IMR-90 (cell line): ENCODE measurements around the gene SUPT20HL2. TPM values are rescaled to one million over a fixed set of nuclear protein-coding genes. Genes with fewer than 3 reads are reported as not detected.

Source experiments
- ATAC-seq: fragments of 200-7000 bp; cut with Tn5 transposase; 2 replicates; pipeline ENCODE4 v1.9.1; 2020; ENCODE audit warnings: low read depth, mild to moderate bottlenecking, moderate library complexity
- BruUV-seq: library from RNA; stranded (reverse); fragments of 400-500 nt; replicated peaks from 2 replicates; lab custom pipeline; 2021; lab: Mats Ljungman, UMichigan
- CTCF ChIA-PET: fragments of 300-600 bp; formaldehyde crosslinking; extraction: SDS; loops from one replicate; lab custom pipeline; 2021; ENCODE audit warnings: antibody characterized with exemption; lab: Yijun Ruan, JAX
- POLR2A ChIA-PET: fragments of 300-600 bp; sonication (Branson Sonifier 250); formaldehyde crosslinking; loops from one replicate; lab custom pipeline; 2022; ENCODE audit warnings: antibody characterized with exemption; ENCODE audit not compliant: unreplicated experiment; lab: Charles Lee
- DNase-seq: peaks from one replicate; pipeline ENCODE4 v3.0.0; 2013
- H2AFZ ChIP-seq: replicated peaks from 2 replicates; pipeline ENCODE3; 2013; ENCODE audit warnings: low read length, mild to moderate bottlenecking; ENCODE audit not compliant: poor library complexity
- H2AK5ac ChIP-seq: 2 replicates; pipeline ENCODE4 v1.6.1; 2013; ENCODE audit warnings: low read depth, low read length, inconsistent platforms
- H2AK9ac ChIP-seq: replicated peaks from 2 replicates; pipeline ENCODE3; 2013; ENCODE audit warnings: mild to moderate bottlenecking, low read depth, low read length, moderate library complexity; ENCODE audit not compliant: poor library complexity
- H2BK120ac ChIP-seq: 2 replicates; pipeline ENCODE4 v1.6.1; 2013; ENCODE audit warnings: low read depth, low read length, inconsistent platforms
- H2BK15ac ChIP-seq: 3 replicates; pipeline ENCODE4 v1.6.1; 2013; ENCODE audit warnings: low read depth, low read length, inconsistent platforms
- H2BK20ac ChIP-seq: 2 replicates; pipeline ENCODE4 v1.6.1; 2013; ENCODE audit warnings: low read depth, mild to moderate bottlenecking, inconsistent platforms, low read length, moderate library complexity
- H2BK5ac ChIP-seq: 2 replicates; pipeline ENCODE4 v1.6.1; 2013; ENCODE audit warnings: mild to moderate bottlenecking, low read depth, low read length, inconsistent platforms; ENCODE audit not compliant: poor library complexity, severe bottlenecking
- H3K14ac ChIP-seq: replicated peaks from 2 replicates; pipeline ENCODE4 v1.6.1; 2013; ENCODE audit warnings: low read depth, low read length, inconsistent platforms
- H3K18ac ChIP-seq: 2 replicates; pipeline ENCODE4 v1.6.1; 2013; ENCODE audit warnings: low read depth, low read length, control low read depth
- H3K23ac ChIP-seq: 2 replicates; pipeline ENCODE4 v1.6.1; 2013; ENCODE audit warnings: low read depth, low read length, inconsistent platforms
- H3K27ac ChIP-seq: 2 replicates; pipeline ENCODE4 v1.5.1; 2013; ENCODE audit warnings: mild to moderate bottlenecking, control low read depth, low read length; ENCODE audit not compliant: insufficient read depth
- H3K27me3 ChIP-seq: 2 replicates; pipeline ENCODE4 v1.6.1; 2013; ENCODE audit warnings: low read length; ENCODE audit not compliant: control insufficient read depth, insufficient read depth
- H3K36me3 ChIP-seq: 2 replicates; pipeline ENCODE4 v1.6.1; 2013; ENCODE audit warnings: low read length, mixed read lengths; ENCODE audit not compliant: control insufficient read depth, insufficient read depth
- H3K4ac ChIP-seq: 2 replicates; pipeline ENCODE4 v1.6.1; 2013; ENCODE audit warnings: low read depth, low read length, inconsistent platforms
- H3K4me1 ChIP-seq: 2 replicates; pipeline ENCODE4 v1.6.1; 2013; ENCODE audit warnings: low read length, mixed read lengths; ENCODE audit not compliant: control insufficient read depth, insufficient read depth
- H3K4me2 ChIP-seq: 2 replicates; pipeline ENCODE4 v1.6.1; 2013; ENCODE audit warnings: low read depth, mild to moderate bottlenecking, control low read depth, low read length, moderate library complexity
- H3K4me3 ChIP-seq: 2 replicates; pipeline ENCODE4 v1.5.1; 2013; ENCODE audit warnings: low read depth, mild to moderate bottlenecking, control low read depth, low read length, moderate library complexity; ENCODE audit not compliant: insufficient read depth
- H3K56ac ChIP-seq: 2 replicates; pipeline ENCODE4 v1.6.1; 2013; ENCODE audit warnings: low read length, inconsistent platforms; ENCODE audit not compliant: insufficient read depth; ENCODE audit errors: extremely low read depth
- H3K79me1 ChIP-seq, 2 experiments: 2 replicates each; pipeline ENCODE4 v1.6.1; 2013; ENCODE audit warnings: low read length in 2 of 2, inconsistent platforms in 1 of 2, low read depth in 1 of 2
- H3K9ac ChIP-seq: 2 replicates; pipeline ENCODE4 v1.6.1; 2013; ENCODE audit warnings: low read depth, low read length, control low read depth
- H3K9me1 ChIP-seq: 2 replicates; pipeline ENCODE4 v1.6.1; 2013; ENCODE audit warnings: low read length, inconsistent platforms; ENCODE audit not compliant: insufficient read depth
- H3K9me3 ChIP-seq: 2 replicates; pipeline ENCODE4 v1.6.1; 2013; ENCODE audit warnings: low read length; ENCODE audit not compliant: control insufficient read depth, insufficient read depth
- H4K20me1 ChIP-seq: 2 replicates; pipeline ENCODE4 v1.6.1; 2013; ENCODE audit warnings: low read length, inconsistent platforms; ENCODE audit not compliant: insufficient read depth
- H4K5ac ChIP-seq: 2 replicates; pipeline ENCODE4 v1.6.1; 2013; ENCODE audit warnings: mild to moderate bottlenecking, low read depth, low read length, control low read depth
- H4K8ac ChIP-seq, 2 experiments: 2 replicates each; pipeline ENCODE4 v1.6.1; 2013; ENCODE audit warnings: low read depth in 2 of 2, low read length in 2 of 2, control low read depth in 1 of 2, inconsistent platforms in 1 of 2
- H4K91ac ChIP-seq: 2 replicates; pipeline ENCODE4 v1.6.1; 2013; ENCODE audit warnings: low read depth, low read length, inconsistent platforms; ENCODE audit not compliant: insufficient read depth
- BHLHE40 ChIP-seq: fragments of 150-350 bp; IDR thresholded peaks from 2 replicates; pipeline ENCODE4 v1.6.1; 2016; ENCODE audit warnings: mild to moderate bottlenecking, low read depth, low read length
- CEBPB ChIP-seq: IDR thresholded peaks from 2 replicates; pipeline ENCODE4 v1.6.1; 2012; ENCODE audit warnings: low read depth, low read length, improper control_type of control experiment
- CHD1 ChIP-seq: IDR thresholded peaks from 2 replicates; pipeline ENCODE4 v1.6.1; 2012; ENCODE audit warnings: low read depth, low read length, improper control_type of control experiment
- CTCF ChIP-seq: conservative IDR thresholded peaks from 2 replicates; pipeline ENCODE4 v1.5.1; 2012; ENCODE audit warnings: mild to moderate bottlenecking, low read depth, low read length, improper control_type of control experiment
- FOS ChIP-seq: fragments of 150-350 bp; IDR thresholded peaks from 2 replicates; pipeline ENCODE4 v1.6.1; 2016; ENCODE audit warnings: low read depth, low read length
- MAFK ChIP-seq: IDR thresholded peaks from 2 replicates; pipeline ENCODE4 v1.6.1; 2012; ENCODE audit warnings: low read depth, low read length, improper control_type of control experiment
- MAZ ChIP-seq: IDR thresholded peaks from 2 replicates; pipeline ENCODE4 v1.6.1; 2012; ENCODE audit warnings: low read depth, mild to moderate bottlenecking, low read length, improper control_type of control experiment, moderate library complexity, borderline replicate concordance
- MXI1 ChIP-seq: IDR thresholded peaks from 2 replicates; pipeline ENCODE4 v1.6.1; 2012; ENCODE audit warnings: low read depth, mild to moderate bottlenecking, low read length, moderate library complexity, borderline replicate concordance
- NFE2L2 ChIP-seq: fragments of 150-350 bp; IDR thresholded peaks from 2 replicates; pipeline ENCODE4 v1.6.1; 2016; ENCODE audit warnings: low read depth, mild to moderate bottlenecking, low read length
- POLR2A ChIP-seq: IDR thresholded peaks from 2 replicates; pipeline ENCODE4 v1.6.1; 2012; ENCODE audit warnings: mild to moderate bottlenecking, low read depth, low read length
- RAD21 ChIP-seq: IDR thresholded peaks from 2 replicates; pipeline ENCODE4 v1.6.1; 2012; ENCODE audit warnings: low read length, improper control_type of control experiment
- RCOR1 ChIP-seq: IDR thresholded peaks from 2 replicates; pipeline ENCODE4 v1.6.1; 2012; ENCODE audit warnings: mild to moderate bottlenecking, low read length, improper control_type of control experiment; ENCODE audit not compliant: insufficient replicate concordance
- RFX5 ChIP-seq: IDR thresholded peaks from 2 replicates; pipeline ENCODE4 v1.8.0; 2012; ENCODE audit warnings: low read depth, mild to moderate bottlenecking, low read length, moderate library complexity
- SMC3 ChIP-seq: fragments of 150-350 bp; IDR thresholded peaks from 2 replicates; pipeline ENCODE4 v1.6.1; 2016; ENCODE audit warnings: low read depth, mild to moderate bottlenecking, antibody characterized with exemption, low read length, moderate library complexity
- USF2 ChIP-seq: fragments of 150-350 bp; IDR thresholded peaks from 2 replicates; pipeline ENCODE4 v1.6.1; 2017; ENCODE audit warnings: mild to moderate bottlenecking, antibody characterized with exemption, low read length, low read depth
- WGBS, 2 experiments: methylation state at CpG; one replicate each; pipeline versions ENCODE4 v1.1.5 to v1.1.7; 2013; ENCODE audit warnings: missing lambda C conversion rate in 2 of 2; ENCODE audit not compliant: insufficient read length in 1 of 2; ENCODE audit errors: extremely low coverage in 2 of 2; 5-methylcytosine and 5-hydroxymethylcytosine counted together
- dilution Hi-C: fragments of 300-500 bp; cut with HindIII; formaldehyde crosslinking; loops from one replicate; pipeline ENCODE4 v1.14.3; 2018; ENCODE audit warnings: low sequenced_read_pairs; ENCODE audit not compliant: unreplicated experiment
- in situ Hi-C: fragments of 300-500 bp; cut with MboI; formaldehyde crosslinking; loops from 3 replicates; pipeline ENCODE4 v1.14.3; 2019; ENCODE audit warnings: low sequenced_read_pairs, inconsistent platforms, mixed read lengths
- intact Hi-C: fragments of 100-400 bp; cut with micrococcal nuclease; formaldehyde crosslinking; loops from 2 replicates; pipeline ENCODE4 v1.10.0; 2022
- polyA plus RNA-seq, 3 experiments: library from polyadenylated mRNA; depleted of rRNA; stranded (reverse); fragments of >200 nt; gene quantifications; 2 replicates each; pipeline ENCODE4 v1.2.3, GENCODE V29; 2012; ENCODE audit warnings: low replicate concordance in 1 of 3
- total RNA-seq: library from RNA; depleted of rRNA; stranded (reverse); fragments of >200 nt; gene quantifications from 2 replicates; pipeline ENCODE4 v1.2.3, GENCODE V29; 2012
- TF ChIP-seq, protein P1 (sequence below): fragments of 150-350 bp; IDR thresholded peaks from 2 replicates; pipeline ENCODE4 v1.6.1; 2016; ENCODE audit warnings: low read depth, mild to moderate bottlenecking, low read length, moderate library complexity, borderline replicate concordance

The SUPT20HL2 gene
- total and polyA plus RNA-seq, 2 of the 4 experiments (the other 2 are of a cell fraction), result not detected

- no peak overlapping the region for H2BK20ac ChIP-seq
- no peaks in the 10 kb centered on the region for H3K79me1 ChIP-seq
- no peak for TF ChIP-seq USF2
- no peak for TF ChIP-seq POLR2A
- TF ChIP-seq MAFK, result no peak
- no peak for TF ChIP-seq MAZ
- no peak for TF ChIP-seq NFE2L2
- TF ChIP-seq, protein P1, sequence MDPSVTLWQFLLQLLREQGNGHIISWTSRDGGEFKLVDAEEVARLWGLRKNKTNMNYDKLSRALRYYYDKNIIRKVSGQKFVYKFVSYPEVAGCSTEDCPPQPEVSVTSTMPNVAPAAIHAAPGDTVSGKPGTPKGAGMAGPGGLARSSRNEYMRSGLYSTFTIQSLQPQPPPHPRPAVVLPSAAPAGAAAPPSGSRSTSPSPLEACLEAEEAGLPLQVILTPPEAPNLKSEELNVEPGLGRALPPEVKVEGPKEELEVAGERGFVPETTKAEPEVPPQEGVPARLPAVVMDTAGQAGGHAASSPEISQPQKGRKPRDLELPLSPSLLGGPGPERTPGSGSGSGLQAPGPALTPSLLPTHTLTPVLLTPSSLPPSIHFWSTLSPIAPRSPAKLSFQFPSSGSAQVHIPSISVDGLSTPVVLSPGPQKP, result no peak
- TF ChIP-seq BHLHE40, result no peak
- TF ChIP-seq FOS, result no peak
- no peak for TF ChIP-seq SMC3
- no peak for TF ChIP-seq RFX5
- TF ChIP-seq MXI1, result no peak
- TF ChIP-seq CEBPB, result no peak
- TF ChIP-seq RCOR1, result no peak
- no peak for TF ChIP-seq CHD1
- TF ChIP-seq RAD21, result no peak
- no peak for TF ChIP-seq CTCF
- H2BK15ac ChIP-seq, result no peak overlapping the region
- H4K20me1 ChIP-seq, result no peaks in the 10 kb centered on the region
- no peak overlapping the region for H3K4ac ChIP-seq
- 100% methylated on average over 2 of the region's 4 CpGs; no CpG with 5 or more reads in 1 of the 2 experiments for WGBS, 2 experiments
- no peaks in the 10 kb centered on the region for H3K4me1 ChIP-seq
- H3K9ac ChIP-seq, result no peak overlapping the region
- H4K8ac ChIP-seq, result no peak overlapping the region
- no peak overlapping the region for H3K14ac ChIP-seq
- no peak overlapping the region for H4K5ac ChIP-seq
- no TSS peak for BruUV-seq
- DNase-seq (no peak), ATAC-seq (no peak)
- H3K9me1 ChIP-seq, result no peaks in the 10 kb centered on the region
- H2AFZ ChIP-seq, result no peak overlapping the region
- POLR2A ChIA-PET, result no interaction called here
- H3K4me3 ChIP-seq, result no peak overlapping the region
- H3K56ac ChIP-seq, result no peak overlapping the region
- no peak overlapping the region for H3K23ac ChIP-seq
- in situ Hi-C loops (no loop called here), dilution Hi-C loops (no loop called here), intact Hi-C loops (no loop called here)
- H2AK5ac ChIP-seq, result no peak overlapping the region
- H2AK9ac ChIP-seq, result no peak overlapping the region
- peaks cover 13% of the 10 kb centered on the region for H3K27me3 ChIP-seq
- H2BK5ac ChIP-seq, result no peak overlapping the region
- H4K91ac ChIP-seq, result no peak overlapping the region
- H3K27ac ChIP-seq, result no peak overlapping the region
- H3K4me2 ChIP-seq, result no peak overlapping the region
- no peak overlapping the region for H3K18ac ChIP-seq
- no peaks in the 10 kb centered on the region for H3K9me3 ChIP-seq
- no peak overlapping the region for H2BK120ac ChIP-seq
- H3K36me3 ChIP-seq, result no peaks in the 10 kb centered on the region
- CTCF ChIA-PET, result no interaction called here
These were observed 21.5 kb downstream of the SUPT20HL2 start for GRCh38 chrX:24292353-24292752.
